ENCODE measurements around the gene SPATA6L. TPM values are rescaled to one million over a fixed set of nuclear protein-coding genes. Genes with fewer than 3 reads are reported as not detected.

SPATA6L gene
- total RNA-seq, 1 donor from 2014 or later, result 2.6 TPM

DNA sequence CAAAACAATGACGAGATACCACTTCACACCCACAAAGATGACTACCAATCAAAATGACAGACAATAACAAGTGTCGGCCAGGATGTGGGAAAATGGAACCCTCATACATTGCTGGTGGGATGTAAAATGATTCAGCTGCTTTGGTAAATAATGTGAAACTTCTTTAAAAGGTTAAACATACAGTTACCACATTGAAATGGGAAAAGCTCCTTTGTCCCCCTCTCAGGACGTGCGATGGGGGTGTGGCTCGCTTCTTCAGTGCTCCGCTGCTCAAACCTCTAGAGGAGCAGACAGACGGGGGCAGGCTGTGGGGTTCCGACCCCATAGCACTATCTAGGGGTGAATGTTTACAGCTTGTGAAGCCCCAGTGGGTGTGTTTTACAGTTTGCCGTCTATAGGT is 12.2 kb downstream of the SPATA6L start:
- FAIRE-seq (no peak), DNase-seq (ENCODE audit: low read depth) (no peak)
- Histone ChIP-seq H3K4me3 (ENCODE audit: low read depth, low read length) (no peak overlapping the region), H3K36me3 (ENCODE audit: control insufficient read depth, insufficient read depth, low read length) (no peaks in the 10 kb centered on the region), H3K27me3 (ENCODE audit: control insufficient read depth, insufficient read depth, low read length) (no peaks in the 10 kb centered on the region)
- TF ChIP-seq, protein P1, sequence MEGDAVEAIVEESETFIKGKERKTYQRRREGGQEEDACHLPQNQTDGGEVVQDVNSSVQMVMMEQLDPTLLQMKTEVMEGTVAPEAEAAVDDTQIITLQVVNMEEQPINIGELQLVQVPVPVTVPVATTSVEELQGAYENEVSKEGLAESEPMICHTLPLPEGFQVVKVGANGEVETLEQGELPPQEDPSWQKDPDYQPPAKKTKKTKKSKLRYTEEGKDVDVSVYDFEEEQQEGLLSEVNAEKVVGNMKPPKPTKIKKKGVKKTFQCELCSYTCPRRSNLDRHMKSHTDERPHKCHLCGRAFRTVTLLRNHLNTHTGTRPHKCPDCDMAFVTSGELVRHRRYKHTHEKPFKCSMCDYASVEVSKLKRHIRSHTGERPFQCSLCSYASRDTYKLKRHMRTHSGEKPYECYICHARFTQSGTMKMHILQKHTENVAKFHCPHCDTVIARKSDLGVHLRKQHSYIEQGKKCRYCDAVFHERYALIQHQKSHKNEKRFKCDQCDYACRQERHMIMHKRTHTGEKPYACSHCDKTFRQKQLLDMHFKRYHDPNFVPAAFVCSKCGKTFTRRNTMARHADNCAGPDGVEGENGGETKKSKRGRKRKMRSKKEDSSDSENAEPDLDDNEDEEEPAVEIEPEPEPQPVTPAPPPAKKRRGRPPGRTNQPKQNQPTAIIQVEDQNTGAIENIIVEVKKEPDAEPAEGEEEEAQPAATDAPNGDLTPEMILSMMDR (IDR thresholded peaks at IDR 0.05; ENCODE audit: insufficient read depth, low read length, severe bottlenecking), result no peak

DNA sequence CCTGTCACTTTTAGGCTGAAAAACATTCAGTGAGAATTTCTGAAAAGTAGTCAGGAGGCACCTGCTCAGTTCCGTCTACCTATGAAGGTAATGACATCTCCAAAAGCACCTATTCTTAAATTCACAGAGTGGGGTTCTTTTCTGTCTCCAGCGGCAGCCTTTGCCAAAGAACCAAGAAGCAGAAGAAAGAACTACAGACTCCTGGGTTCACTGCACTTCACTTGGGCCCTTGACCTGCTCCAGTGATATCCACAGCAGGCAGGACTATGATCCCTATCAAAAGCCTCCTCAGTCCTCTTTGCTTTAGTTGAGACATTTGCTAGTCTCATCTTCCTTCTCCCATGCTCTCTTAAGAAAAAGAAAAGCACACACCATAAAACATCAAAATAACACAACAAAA is 23.9 kb downstream of the SPATA6L start:
- no peaks in the 10 kb centered on the region for H3K27me3 ChIP-seq (ENCODE audit: control insufficient read depth, insufficient read depth, low read length)
- DNase-seq (ENCODE audit: low read depth), result no peak
- no peak overlapping the region for H3K4me3 ChIP-seq (ENCODE audit: low read depth, low read length)
- TF ChIP-seq, protein P1 (IDR thresholded peaks at IDR 0.05; ENCODE audit: insufficient read depth, low read length, severe bottlenecking), result no peak
- FAIRE-seq, result no peak
- H3K36me3 ChIP-seq (ENCODE audit: control insufficient read depth, insufficient read depth, low read length), result no peaks in the 10 kb centered on the region

DNA sequence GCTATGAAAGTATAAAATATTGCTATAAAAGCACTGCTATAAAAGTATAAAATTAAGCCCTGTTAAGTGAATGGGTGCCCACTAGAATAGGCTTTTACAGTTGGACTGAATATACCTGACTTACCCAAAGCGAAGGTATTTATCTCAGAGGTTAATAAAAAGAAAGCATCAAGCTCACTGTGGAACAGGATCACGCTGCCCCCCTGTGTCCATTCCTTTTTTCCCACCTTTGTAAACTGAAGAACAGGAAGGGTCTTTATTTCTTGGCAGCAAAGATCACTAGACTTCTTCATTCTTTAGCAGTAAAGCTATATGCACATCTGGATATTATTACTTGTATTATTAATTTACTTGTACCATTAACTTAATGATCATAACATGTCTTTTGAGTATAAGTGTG is 26.3 kb downstream of the SPATA6L start:
- Histone ChIP-seq H3K36me3 (ENCODE audit: control insufficient read depth, insufficient read depth, low read length) (no peaks in the 10 kb centered on the region), H3K4me3 (ENCODE audit: low read depth, low read length) (no peak overlapping the region), H3K27me3 (ENCODE audit: control insufficient read depth, insufficient read depth, low read length) (no peaks in the 10 kb centered on the region)
- FAIRE-seq (no peak), DNase-seq (ENCODE audit: low read depth) (peak; percentile 17)
- TF ChIP-seq, protein P1 (IDR thresholded peaks at IDR 0.05; ENCODE audit: insufficient read depth, low read length, severe bottlenecking), result peak; percentile 23

DNA sequence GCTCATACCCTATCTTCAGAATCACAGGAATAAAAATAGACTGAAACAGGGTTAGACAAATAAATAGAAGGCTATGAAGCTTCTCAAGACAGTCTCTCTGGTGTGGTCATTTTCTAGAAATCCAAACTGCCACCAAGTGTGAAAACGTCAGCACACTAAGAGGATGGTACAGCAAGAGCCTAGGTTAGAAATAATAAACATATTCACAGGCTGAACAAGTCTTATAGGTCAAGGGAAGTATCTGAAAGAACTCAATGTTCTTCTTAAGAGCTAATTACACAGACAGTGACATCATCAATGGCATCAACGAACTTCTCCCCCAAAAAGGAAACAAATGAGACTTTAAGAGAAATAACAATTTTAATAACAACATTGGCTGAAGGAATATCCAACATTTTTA is 26.9 kb downstream of the SPATA6L start:
- Histone ChIP-seq H3K4me3 (ENCODE audit: low read depth, low read length) (no peak overlapping the region), H3K27me3 (ENCODE audit: control insufficient read depth, insufficient read depth, low read length) (no peaks in the 10 kb centered on the region), H3K36me3 (ENCODE audit: control insufficient read depth, insufficient read depth, low read length) (no peaks in the 10 kb centered on the region)
- no peak for FAIRE-seq
- TF ChIP-seq, protein P1 (IDR thresholded peaks at IDR 0.05; ENCODE audit: insufficient read depth, low read length, severe bottlenecking), result no peak
- no peak for DNase-seq (ENCODE audit: low read depth)

DNA sequence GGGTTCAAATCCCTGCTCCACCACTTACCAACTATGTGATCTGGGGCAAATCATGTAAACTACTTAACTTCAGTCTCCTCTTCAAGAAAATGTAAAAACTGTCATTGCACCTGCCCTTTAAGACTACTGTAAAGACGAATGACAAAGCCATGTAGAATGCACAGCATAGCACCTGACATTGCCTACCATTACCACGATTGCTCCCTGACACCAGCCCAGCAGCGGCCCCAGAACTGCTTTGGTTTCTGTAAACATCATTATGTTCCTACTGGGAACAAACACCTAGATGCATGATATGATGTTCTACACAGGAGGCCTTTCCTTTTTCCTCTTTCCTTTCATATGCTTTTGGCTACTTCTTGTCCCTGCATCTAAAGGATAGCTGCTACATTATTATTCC is 27.3 kb downstream of the SPATA6L start:
- DNase-seq (ENCODE audit: low read depth), result no peak
- Histone ChIP-seq H3K27me3 (ENCODE audit: control insufficient read depth, insufficient read depth, low read length) (no peaks in the 10 kb centered on the region), H3K36me3 (ENCODE audit: control insufficient read depth, insufficient read depth, low read length) (no peaks in the 10 kb centered on the region), H3K4me3 (ENCODE audit: low read depth, low read length) (no peak overlapping the region)
- no peak for FAIRE-seq
- TF ChIP-seq, protein P1 (IDR thresholded peaks at IDR 0.05; ENCODE audit: insufficient read depth, low read length, severe bottlenecking), result no peak

DNA sequence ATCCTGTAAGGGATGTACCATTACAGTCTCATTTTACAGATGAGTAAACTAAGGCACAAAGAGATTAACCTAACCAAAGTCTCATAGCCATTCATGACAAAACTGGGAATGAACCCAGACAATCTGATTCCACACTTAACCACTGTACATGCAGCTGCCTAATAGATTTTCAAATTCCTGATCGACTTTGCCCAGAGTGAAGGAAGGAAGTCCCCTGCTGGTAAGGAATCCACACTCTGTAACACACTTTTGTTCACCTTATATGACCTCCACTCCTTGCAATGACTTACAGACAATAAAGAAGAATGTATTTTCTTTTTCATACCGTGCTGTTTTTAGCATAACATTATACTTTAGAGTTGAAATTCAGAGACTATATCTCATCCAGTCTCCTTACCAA is 35.4 kb downstream of the SPATA6L start:
- DNase-seq (ENCODE audit: low read depth), result no peak
- Histone ChIP-seq H3K36me3 (ENCODE audit: control insufficient read depth, insufficient read depth, low read length) (no peaks in the 10 kb centered on the region), H3K27me3 (ENCODE audit: control insufficient read depth, insufficient read depth, low read length) (no peaks in the 10 kb centered on the region), H3K4me3 (ENCODE audit: low read depth, low read length) (no peak overlapping the region)
- no peak for FAIRE-seq
- TF ChIP-seq, protein P1 (IDR thresholded peaks at IDR 0.05; ENCODE audit: insufficient read depth, low read length, severe bottlenecking), result no peak

All from bronchial epithelial cell (primary cell).